Loucy (cell line): Measurements from ENCODE around the gene ZFP36.

Source experiments
- H2AFZ ChIP-seq: fragments of 200-600 bp; sonication (generic); 2 replicates; pipeline ENCODE4 v1.6.0; 2016; ENCODE audit warnings: antibody characterized with exemption, mild to moderate bottlenecking, low read length, moderate library complexity
- H3F3A ChIP-seq: fragments of 200-600 bp; 2 replicates; pipeline ENCODE4 v1.6.0; 2016; ENCODE audit warnings: antibody characterized with exemption, low read depth, mild to moderate bottlenecking
- H3K27me3 ChIP-seq: fragments of 200-600 bp; sonication (generic); 2 replicates; pipeline ENCODE4 v1.6.1; 2014; ENCODE audit warnings: low read length, mild to moderate bottlenecking; ENCODE audit not compliant: insufficient read depth, poor library complexity, severe bottlenecking
- H3K36me3 ChIP-seq: fragments of 200-600 bp; sonication (generic); 2 replicates; pipeline ENCODE4 v1.6.1; 2016; ENCODE audit warnings: low read length; ENCODE audit not compliant: insufficient read depth
- H3K4me1 ChIP-seq: fragments of 200-600 bp; sonication (generic); 2 replicates; pipeline ENCODE4 v1.5.1; 2014; ENCODE audit warnings: low read length, mild to moderate bottlenecking; ENCODE audit not compliant: insufficient read depth, poor library complexity, severe bottlenecking
- H3K4me2 ChIP-seq: fragments of 200-600 bp; sonication (generic); 2 replicates; pipeline ENCODE4 v1.6.0; 2014; ENCODE audit warnings: antibody characterized with exemption, low read length, low read depth, mild to moderate bottlenecking; ENCODE audit not compliant: poor library complexity, severe bottlenecking
- H3K4me3 ChIP-seq: fragments of 200-600 bp; sonication (generic); 2 replicates; pipeline ENCODE4 v1.5.1; 2014; ENCODE audit warnings: low read length, mild to moderate bottlenecking, mixed read lengths; ENCODE audit not compliant: poor library complexity, severe bottlenecking
- H3K79me2 ChIP-seq: fragments of 200-600 bp; sonication (generic); 2 replicates; pipeline ENCODE4 v1.6.1; 2014; ENCODE audit warnings: low read length; ENCODE audit not compliant: insufficient read depth
- H3K9ac ChIP-seq: fragments of 200-600 bp; sonication (generic); 2 replicates; pipeline ENCODE4 v1.6.0; 2014; ENCODE audit warnings: mild to moderate bottlenecking, low read depth, low read length, moderate library complexity; ENCODE audit not compliant: poor library complexity, severe bottlenecking
- H3K9me2 ChIP-seq: fragments of 200-600 bp; sonication (generic); replicated peaks from 2 replicates; pipeline ENCODE4 v1.6.1; 2016; ENCODE audit warnings: low read depth, low read length, mixed read lengths
- H3K9me3 ChIP-seq: fragments of 200-600 bp; sonication (generic); 2 replicates; pipeline ENCODE4 v1.6.1; 2014; ENCODE audit warnings: mild to moderate bottlenecking, antibody characterized with exemption, low read length, low read depth; ENCODE audit not compliant: insufficient read depth
- H4K20me1 ChIP-seq: fragments of 200-600 bp; sonication (generic); 2 replicates; pipeline ENCODE4 v1.6.0; 2014; ENCODE audit warnings: antibody characterized with exemption, low read length, mild to moderate bottlenecking; ENCODE audit not compliant: insufficient read depth, poor library complexity, severe bottlenecking
- CTCF ChIP-seq: fragments of 200-600 bp; sonication (generic); conservative IDR thresholded peaks from 2 replicates; pipeline ENCODE4 v1.5.1; 2014; ENCODE audit warnings: mild to moderate bottlenecking, antibody characterized with exemption, low read length
- EZH2phosphoT487 ChIP-seq: fragments of 200-600 bp; IDR thresholded peaks from 2 replicates; pipeline ENCODE4 v1.6.1; 2018; ENCODE audit warnings: antibody characterized with exemption, mild to moderate bottlenecking, moderate library complexity, borderline replicate concordance

Gene ZFP36

GRCh38 chr19:39412867-39413271 lies 6.2 kb downstream of the ZFP36 start:
- Histone ChIP-seq H3K79me2 (peaks cover 76% of the 10 kb centered on the region), H3K9me2 (no peaks in the 10 kb centered on the region), H3K9ac (peak overlapping the region; percentile 98), H4K20me1 (peaks cover 42% of the 10 kb centered on the region), H3K4me3 (peak overlapping the region; percentile 90), H3K36me3 (no peaks in the 10 kb centered on the region; the same call in 1 of the 2 replicates), H2AFZ (peak overlapping the region; percentile 76; the same call in 1 of the 2 replicates), H3K27me3 (peaks cover 5% of the 10 kb centered on the region), H3K9me3 (no peaks in the 10 kb centered on the region), H3K4me1 (peaks cover 40% of the 10 kb centered on the region), H3K4me2 (peak overlapping the region; percentile 80), H3F3A (no peaks in the 10 kb centered on the region)
- no peak for TF ChIP-seq EZH2phosphoT487
- TF ChIP-seq CTCF: no peak; the same call in 1 of the 2 replicates

- Histone ChIP-seq H3K4me1 (peaks cover 38% of the 10 kb centered on the region), H3K4me2 (peak overlapping the region; percentile 80), H3F3A (no peaks in the 10 kb centered on the region), H4K20me1 (peaks cover 37% of the 10 kb centered on the region), H3K4me3 (peak overlapping the region; percentile 90), H3K9me2 (no peaks in the 10 kb centered on the region), H3K36me3 (peaks cover under 1% of the 10 kb centered on the region; the same call in 1 of the 2 replicates), H2AFZ (peak overlapping the region; percentile 76), H3K79me2 (peaks cover 71% of the 10 kb centered on the region), H3K9ac (peak overlapping the region; percentile 98), H3K9me3 (no peaks in the 10 kb centered on the region), H3K27me3 (peaks cover 5% of the 10 kb centered on the region)
- no peak for TF ChIP-seq EZH2phosphoT487
- no peak for TF ChIP-seq CTCF
Observed at GRCh38 chr19:39413272-39413910, 6.7 kb downstream of the ZFP36 start.

- no peak for TF ChIP-seq EZH2phosphoT487
- peak; percentile 52 for TF ChIP-seq CTCF
- no peaks in the 10 kb centered on the region for H3K9me3 ChIP-seq
- no peaks in the 10 kb centered on the region for H3F3A ChIP-seq
- peaks cover 30% of the 10 kb centered on the region for H4K20me1 ChIP-seq
- H3K36me3 ChIP-seq: peaks cover 7% of the 10 kb centered on the region; the same call in 1 of the 2 replicates
- H3K9me2 ChIP-seq: no peaks in the 10 kb centered on the region
- H3K79me2 ChIP-seq: peaks cover 65% of the 10 kb centered on the region
- H3K4me2 ChIP-seq: peak overlapping the region; percentile 80
- H3K4me1 ChIP-seq: peaks cover 38% of the 10 kb centered on the region
- H3K9ac ChIP-seq: peak overlapping the region; percentile 98
- peak overlapping the region; percentile 90 for H3K4me3 ChIP-seq
- peak overlapping the region; percentile 76 for H2AFZ ChIP-seq
- peaks cover 5% of the 10 kb centered on the region for H3K27me3 ChIP-seq
Observed at GRCh38 chr19:39413911-39414608, 7.4 kb downstream of the ZFP36 start.
